H9 (cell line): ENCODE data around the gene NEK11. TPM values are rescaled to one million over a fixed set of nuclear protein-coding genes. Genes with fewer than 3 reads are reported as not detected.

Experiments used
- DNase-seq: peaks from one replicate; pipeline ENCODE4 v3.0.0-alpha.2; 2017
- H2AFZ ChIP-seq: one replicate; pipeline ENCODE4 v1.6.1; 2013; ENCODE audit warnings: mild to moderate bottlenecking, low read length, control low read depth, moderate library complexity
- H2AK5ac ChIP-seq: 2 replicates; pipeline ENCODE4 v1.6.1; 2013; ENCODE audit warnings: low read length, control low read depth, mixed read lengths; ENCODE audit not compliant: insufficient read length
- H2BK120ac ChIP-seq: one replicate; pipeline ENCODE4 v1.6.1; 2013; ENCODE audit warnings: low read depth, mild to moderate bottlenecking, low read length, control low read depth, inconsistent platforms; ENCODE audit not compliant: poor library complexity, severe bottlenecking
- H2BK12ac ChIP-seq: 2 replicates; pipeline ENCODE4 v1.6.1; 2013; ENCODE audit warnings: low read length, control low read depth, mixed read lengths, low read depth; ENCODE audit not compliant: insufficient read length
- H2BK15ac ChIP-seq: 2 replicates; pipeline ENCODE4 v1.6.1; 2013; ENCODE audit warnings: low read depth, low read length, control low read depth
- H2BK20ac ChIP-seq: one replicate; pipeline ENCODE4 v1.6.1; 2013; ENCODE audit warnings: low read depth, mild to moderate bottlenecking, low read length, control low read depth, inconsistent platforms; ENCODE audit not compliant: poor library complexity, severe bottlenecking
- H2BK5ac ChIP-seq: 2 replicates; pipeline ENCODE4 v1.6.1; 2013; ENCODE audit warnings: low read length, control low read depth, mixed read lengths; ENCODE audit not compliant: insufficient read length
- H3K14ac ChIP-seq: 2 replicates; pipeline ENCODE4 v1.6.1; 2013; ENCODE audit warnings: low read length, control low read depth; ENCODE audit not compliant: insufficient read depth
- H3K18ac ChIP-seq: 2 replicates; pipeline ENCODE4 v1.6.1; 2013; ENCODE audit warnings: low read depth, mild to moderate bottlenecking, mixed read lengths, low read length, control low read depth; ENCODE audit not compliant: insufficient read length
- H3K23ac ChIP-seq: 2 replicates; pipeline ENCODE4 v1.6.1; 2013; ENCODE audit warnings: low read length, control low read depth, mixed read lengths, low read depth; ENCODE audit not compliant: insufficient read length
- H3K23me2 ChIP-seq: 2 replicates; pipeline ENCODE4 v1.6.1; 2013; ENCODE audit warnings: low read depth, mild to moderate bottlenecking, mixed read lengths, low read length, control low read depth; ENCODE audit not compliant: insufficient read length, poor library complexity, severe bottlenecking
- H3K27ac ChIP-seq: 2 replicates; pipeline ENCODE4 v1.5.1; 2013; ENCODE audit warnings: low read length, control low read depth, mixed read lengths, low read depth; ENCODE audit not compliant: insufficient read length
- H3K27me3 ChIP-seq: 2 replicates; pipeline ENCODE4 v1.6.1; 2013; ENCODE audit warnings: low read length, control low read depth, inconsistent platforms; ENCODE audit not compliant: insufficient read depth
- H3K4ac ChIP-seq: 2 replicates; pipeline ENCODE4 v1.6.1; 2013; ENCODE audit warnings: low read depth, mild to moderate bottlenecking, control low read depth, inconsistent platforms, low read length, moderate library complexity
- H3K4me1 ChIP-seq: 2 replicates; pipeline ENCODE4 v1.6.1; 2013; ENCODE audit warnings: low read length, control low read depth, inconsistent platforms; ENCODE audit not compliant: insufficient read depth
- H3K4me2 ChIP-seq: 2 replicates; pipeline ENCODE4 v1.6.1; 2013; ENCODE audit warnings: low read length, control low read depth, mixed read lengths; ENCODE audit not compliant: insufficient read length, insufficient read depth
- H3K56ac ChIP-seq: 2 replicates; pipeline ENCODE4 v1.6.1; 2013; ENCODE audit warnings: low read depth, mild to moderate bottlenecking, mixed read lengths, low read length, control low read depth; ENCODE audit not compliant: insufficient read length
- H3K79me1 ChIP-seq: 2 replicates; pipeline ENCODE4 v1.6.1; 2013; ENCODE audit warnings: low read depth, mild to moderate bottlenecking, moderate library complexity, low read length, control low read depth, inconsistent platforms; ENCODE audit not compliant: insufficient read depth, poor library complexity, severe bottlenecking
- H3K79me2 ChIP-seq: 2 replicates; pipeline ENCODE4 v1.6.1; 2013; ENCODE audit warnings: low read length, control low read depth, inconsistent platforms; ENCODE audit not compliant: insufficient read depth
- H3K9ac ChIP-seq: 2 replicates; pipeline ENCODE4 v1.6.1; 2013; ENCODE audit warnings: low read length, control low read depth, mixed read lengths; ENCODE audit not compliant: insufficient read length; ENCODE audit errors: extremely low read depth
- H3K9me3 ChIP-seq: one replicate; pipeline ENCODE4 v1.6.1; 2013; ENCODE audit warnings: low read depth, low read length, inconsistent platforms; ENCODE audit not compliant: control insufficient read depth
- H3T11ph ChIP-seq: one replicate; pipeline ENCODE4 v1.6.1; 2013; ENCODE audit warnings: mild to moderate bottlenecking, low read length, control low read depth, inconsistent platforms
- H4K20me1 ChIP-seq: one replicate; pipeline ENCODE4 v1.6.1; 2013; ENCODE audit not compliant: control insufficient read depth, insufficient read length, insufficient read depth
- H4K5ac ChIP-seq: 2 replicates; pipeline ENCODE4 v1.6.1; 2013; ENCODE audit warnings: low read depth, mild to moderate bottlenecking, mixed read lengths, low read length, control low read depth; ENCODE audit not compliant: insufficient read length
- H4K8ac ChIP-seq: replicated peaks from 2 replicates; pipeline ENCODE4 v1.6.1; 2013; ENCODE audit warnings: low read length, control low read depth, mixed read lengths, low read depth; ENCODE audit not compliant: insufficient read length
- H4K91ac ChIP-seq: 2 replicates; pipeline ENCODE4 v1.6.1; 2013; ENCODE audit warnings: low read depth, mild to moderate bottlenecking, moderate library complexity, mixed read lengths, low read length, control low read depth; ENCODE audit not compliant: insufficient read length
- H3K27ac Mint-ChIP-seq, 3 experiments: 2 replicates in 2 of 3; 3 replicates in 1 of 3; pipeline ENCODE4 v1.8.0; 2020 to 2021; ENCODE audit warnings: mixed read lengths in 3 of 3, mild to moderate bottlenecking in 1 of 3, moderate library complexity in 1 of 3
- H3K27me3 Mint-ChIP-seq: 2 replicates; pipeline ENCODE4 v1.8.0; 2021; ENCODE audit warnings: low read depth, mild to moderate bottlenecking, moderate library complexity, mixed read lengths
- H3K36me3 Mint-ChIP-seq, 3 experiments: 2 replicates in 2 of 3; 3 replicates in 1 of 3; pipeline ENCODE4 v1.8.0; 2020 to 2021; ENCODE audit warnings: low read depth in 3 of 3, mixed read lengths in 3 of 3; ENCODE audit not compliant: insufficient read depth in 1 of 3
- H3K4me1 Mint-ChIP-seq, 2 experiments: 2 replicates each; pipeline ENCODE4 v1.8.0; 2020; ENCODE audit warnings: mixed read lengths in 2 of 2
- H3K4me3 Mint-ChIP-seq, 2 experiments: 2 replicates in 1 of 2; 3 replicates in 1 of 2; pipeline ENCODE4 v1.8.0; 2020 to 2021; ENCODE audit warnings: mild to moderate bottlenecking in 2 of 2, mixed read lengths in 2 of 2, moderate library complexity in 1 of 2
- H3K9me3 Mint-ChIP-seq, 2 experiments: 2 replicates in 1 of 2; 3 replicates in 1 of 2; pipeline ENCODE4 v1.8.0; 2020; ENCODE audit warnings: mild to moderate bottlenecking in 2 of 2, mixed read lengths in 2 of 2, moderate library complexity in 1 of 2
- CTCF ChIP-seq: fragments of 200-600 bp; sonication (generic); conservative IDR thresholded peaks from 3 replicates; pipeline ENCODE4 v1.8.0; 2021; ENCODE audit warnings: antibody characterized with exemption, mild to moderate bottlenecking
- WGBS: extraction: QIAGEN DNeasy Blood & Tissue Kit; methylation state at CpG from one replicate; pipeline ENCODE4 v1.1.7; 2013; ENCODE audit warnings: missing lambda C conversion rate, low lambda C conversion rate, mixed read lengths; ENCODE audit not compliant: insufficient read length; ENCODE audit errors: extremely low coverage; 5-methylcytosine and 5-hydroxymethylcytosine counted together
- total RNA-seq: library from RNA; stranded (reverse); gene quantifications from 2 replicates; pipeline ENCODE4 v1.2.1, GENCODE V29; 2021

NEK11 gene
- total RNA-seq, 1 experiment from 2014 or later = 2.5 TPM

DNA sequence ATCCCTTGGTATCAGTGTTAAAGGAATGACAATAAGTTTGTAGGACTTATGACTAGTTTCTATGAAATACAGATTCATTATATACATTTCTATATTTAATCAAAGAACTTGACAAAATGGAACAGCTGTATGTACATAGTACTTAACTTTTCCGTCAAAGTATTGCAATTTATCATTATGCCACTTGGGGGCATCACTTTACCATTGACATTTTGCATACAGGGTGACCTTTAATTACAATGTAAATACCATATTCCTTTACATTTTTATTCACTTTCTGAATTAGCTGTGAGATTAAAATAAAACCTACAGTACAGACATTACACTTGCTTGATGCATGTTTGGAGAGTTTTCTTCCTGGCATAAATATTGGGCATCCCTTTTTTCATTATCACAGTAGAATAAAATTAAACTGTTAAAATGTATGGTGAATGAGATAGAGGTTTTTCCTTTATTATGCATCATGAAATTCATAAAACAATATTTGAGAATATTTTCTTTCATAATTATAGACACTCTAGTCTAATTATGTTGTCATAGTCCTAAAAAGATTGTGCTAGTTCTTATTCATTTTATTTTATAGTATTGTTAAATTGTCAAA, 6.9 kb downstream of the NEK11 start:
- Mint-ChIP-seq H3K4me1 (no peaks in the 10 kb centered on the region), H3K27ac (no peak overlapping the region), H3K9me3 (no peaks in the 10 kb centered on the region), H3K27me3 (no peaks in the 10 kb centered on the region), H3K4me3 (no peak overlapping the region), H3K36me3 (no peaks in the 10 kb centered on the region; a peak in 1 of 7 replicates)
- Histone ChIP-seq H2AFZ (no peak overlapping the region), H2BK12ac (no peak overlapping the region), H3K79me1 (no peaks in the 10 kb centered on the region), H3K56ac (no peak overlapping the region), H4K8ac (no peak overlapping the region), H3K14ac (no peak overlapping the region), H3K4me1 (no peaks in the 10 kb centered on the region), H2BK120ac (no peak overlapping the region), H3K9ac (no peak overlapping the region), H3K9me3 (no peaks in the 10 kb centered on the region), H2BK15ac (no peak overlapping the region), H2BK20ac (no peak overlapping the region), H3K23ac (no peak overlapping the region), H2BK5ac (no peak overlapping the region), H3K23me2 (no peaks in the 10 kb centered on the region), H4K5ac (no peak overlapping the region), H3K18ac (no peak overlapping the region), H3K27ac (no peak overlapping the region), H4K91ac (no peak overlapping the region), H3K27me3 (no peaks in the 10 kb centered on the region), H3K4ac (no peak overlapping the region), H3T11ph (no peak overlapping the region), H3K4me2 (no peak overlapping the region), H3K79me2 (no peaks in the 10 kb centered on the region), H4K20me1 (no peaks in the 10 kb centered on the region), H2AK5ac (no peak overlapping the region)
- DNase-seq = no peak
- no CpG with 5 or more reads among the region's 1 CpG for WGBS
- peak; percentile 84 for TF ChIP-seq CTCF
